Thoracic aorta (tissue), 2 donors: ENCODE data around the gene ELAVL4. TPM values are rescaled to one million over a fixed set of nuclear protein-coding genes. Genes with fewer than 3 reads are reported as not detected.

Experiments used
- ATAC-seq: fragments of 150-250 bp; one replicate; pipeline ENCODE4 v1.8.0; 2017; ENCODE audit warnings: low read depth; ENCODE audit not compliant: insufficient number of reproducible peaks, low FRiP score
- DNase-seq: peaks from one replicate; pipeline ENCODE4 v3.0.0-alpha.2; 2020; ENCODE audit warnings: low spot score
- H3K27ac ChIP-seq, 2 donors: fragments of 200-600 bp; sonication (generic); 1 replicate in 1 of 2; 2 replicates in 1 of 2; pipeline ENCODE4 v1.5.1; 2016; ENCODE audit warnings: mild to moderate bottlenecking in 2 of 2, moderate library complexity in 2 of 2
- H3K27me3 ChIP-seq: fragments of 200-600 bp; sonication (generic); replicated peaks from 2 replicates; pipeline ENCODE4 v1.6.0; 2016; ENCODE audit warnings: mild to moderate bottlenecking; ENCODE audit not compliant: insufficient read depth
- H3K36me3 ChIP-seq: fragments of 200-600 bp; sonication (generic); one replicate; pipeline ENCODE4 v1.5.1; 2016
- H3K4me1 ChIP-seq, 2 donors: fragments of 200-600 bp; sonication (generic); 1 replicate in 1 of 2; 2 replicates in 1 of 2; pipeline versions ENCODE4 v1.5.1 to v1.6.0; 2016; ENCODE audit warnings: low read depth in 2 of 2, mild to moderate bottlenecking in 1 of 2; ENCODE audit not compliant: control insufficient read depth in 1 of 2
- H3K4me3 ChIP-seq: fragments of 200-600 bp; sonication (generic); 2 replicates; pipeline ENCODE4 v1.5.1; 2016; ENCODE audit warnings: mild to moderate bottlenecking
- H3K9me3 ChIP-seq: fragments of 200-600 bp; sonication (generic); 2 replicates; pipeline ENCODE4 v1.5.1; 2016
- CTCF ChIP-seq: fragments of 200-600 bp; sonication (generic); IDR thresholded peaks from one replicate; pipeline ENCODE4 v1.5.1; 2019; ENCODE audit warnings: antibody characterized with exemption
- total RNA-seq, 2 donors: library from RNA; depleted of rRNA; stranded (reverse); fragments of >200 nt; gene quantifications; one replicate each; pipeline versions ENCODE4 v1.1.0 to v1.2.3, GENCODE V29; 2016

Gene ELAVL4
- under 1 TPM in 1 of 2 donors, not detected in 1; 0.42 TPM for total RNA-seq

- Histone ChIP-seq H3K36me3 (no peaks in the 10 kb centered on the region), H3K9me3 (no peaks in the 10 kb centered on the region), H3K4me1 (no peaks in the 10 kb centered on the region), H3K27me3 (no peaks in the 10 kb centered on the region), H3K27ac (no peak within 1 kb of the TSS), H3K4me3 (peak within 1 kb of the TSS; percentile 39)
- no peak for DNase-seq
- no peak for ATAC-seq
- TF ChIP-seq CTCF: no peak
These were observed at the start of gene ELAVL4 for GRCh38 chr1:50108497-50109059. Gene ELAVL4 (plus strand): TSS chr1:50108920. CDS start chr1:50109190, 270 bp downstream.

GRCh38 chr1:50060279-50060678 lies 48.4 kb upstream of the ELAVL4 start:
- no peak for TF ChIP-seq CTCF
- Histone ChIP-seq H3K27ac (no peak overlapping the region), H3K4me3 (no peak overlapping the region), H3K36me3 (no peaks in the 10 kb centered on the region), H3K9me3 (no peaks in the 10 kb centered on the region), H3K27me3 (no peaks in the 10 kb centered on the region), H3K4me1 (no peaks in the 10 kb centered on the region)
- no peak for ATAC-seq
- no peak for DNase-seq

- Histone ChIP-seq H3K36me3 (no peaks in the 10 kb centered on the region), H3K9me3 (no peaks in the 10 kb centered on the region), H3K4me1 (no peaks in the 10 kb centered on the region), H3K4me3 (no peak overlapping the region), H3K27ac (no peak overlapping the region), H3K27me3 (no peaks in the 10 kb centered on the region)
- TF ChIP-seq CTCF: no peak
- ATAC-seq: no peak
- DNase-seq: no peak
These were observed 41.9 kb upstream of the ELAVL4 start for GRCh38 chr1:50066806-50067205.

- H3K9me3 ChIP-seq: no peaks in the 10 kb centered on the region
- H3K27me3 ChIP-seq: no peaks in the 10 kb centered on the region
- ATAC-seq (no peak), DNase-seq (no peak)
- no peaks in the 10 kb centered on the region for H3K4me1 ChIP-seq
- TF ChIP-seq CTCF: no peak
- no peaks in the 10 kb centered on the region for H3K36me3 ChIP-seq
- H3K27ac ChIP-seq: no peak overlapping the region
- H3K4me3 ChIP-seq: no peak overlapping the region
These were observed 33.8 kb upstream of the ELAVL4 start for GRCh38 chr1:50074931-50075330.

- no peak for TF ChIP-seq CTCF
- DNase-seq (no peak), ATAC-seq (no peak)
- Histone ChIP-seq H3K27ac (no peak overlapping the region), H3K36me3 (no peaks in the 10 kb centered on the region), H3K4me1 (no peaks in the 10 kb centered on the region), H3K27me3 (no peaks in the 10 kb centered on the region), H3K4me3 (no peak overlapping the region), H3K9me3 (no peaks in the 10 kb centered on the region)
These were observed 31.4 kb upstream of the ELAVL4 start for GRCh38 chr1:50077273-50077672.
